Neural progenitor cell (in vitro differentiated cells): ENCODE data around the gene PRRG4. TPM values are rescaled to one million over a fixed set of nuclear protein-coding genes. Genes with fewer than 3 reads are reported as not detected.

ENCODE experiments used
- DNase-seq: peaks from one replicate; pipeline ENCODE4 v3.0.0-alpha.2; 2016; ENCODE audit warnings: low spot score
- H2AFZ ChIP-seq: fragments of 200-600 bp; sonication (generic); replicated peaks from 2 replicates; pipeline ENCODE4 v1.6.1; 2016; ENCODE audit warnings: antibody characterized with exemption
- H3F3A ChIP-seq: fragments of 200-600 bp; sonication (generic); 2 replicates; pipeline ENCODE4 v1.6.1; 2016; ENCODE audit warnings: antibody characterized with exemption, low read depth
- H3K27ac ChIP-seq: fragments of 200-600 bp; sonication (generic); 2 replicates; pipeline ENCODE4 v1.5.1; 2016; ENCODE audit warnings: mild to moderate bottlenecking
- H3K27me3 ChIP-seq: fragments of 200-600 bp; sonication (generic); 2 replicates; pipeline ENCODE4 v1.6.1; 2016; ENCODE audit warnings: mild to moderate bottlenecking, moderate library complexity
- H3K36me3 ChIP-seq: fragments of 200-600 bp; sonication (generic); 2 replicates; pipeline ENCODE4 v1.5.1; 2016
- H3K4me1 ChIP-seq: fragments of 200-600 bp; sonication (generic); 2 replicates; pipeline ENCODE4 v1.6.1; 2016; ENCODE audit warnings: mixed run types
- H3K4me2 ChIP-seq: fragments of 200-600 bp; sonication (generic); 2 replicates; pipeline ENCODE4 v1.6.1; 2016
- H3K4me3 ChIP-seq: fragments of 200-600 bp; sonication (generic); 2 replicates; pipeline ENCODE4 v1.5.1; 2016
- H3K79me2 ChIP-seq: fragments of 200-600 bp; sonication (generic); 2 replicates; pipeline ENCODE4 v1.6.1; 2016; ENCODE audit warnings: low read depth
- H3K9ac ChIP-seq: fragments of 200-600 bp; sonication (generic); 2 replicates; pipeline ENCODE4 v1.6.1; 2016
- H3K9me3 ChIP-seq: fragments of 200-600 bp; sonication (generic); 2 replicates; pipeline ENCODE4 v1.5.1; 2016; ENCODE audit warnings: low read depth
- H4K20me1 ChIP-seq: fragments of 200-600 bp; sonication (generic); 2 replicates; pipeline ENCODE4 v1.6.1; 2016; ENCODE audit warnings: low read depth
- H3K27ac Mint-ChIP-seq: 3 replicates; pipeline ENCODE4 v1.8.0; 2021; ENCODE audit warnings: mixed read lengths
- H3K27me3 Mint-ChIP-seq: 2 replicates; pipeline ENCODE4 v1.8.0; 2022; ENCODE audit warnings: low read depth, mild to moderate bottlenecking, inconsistent platforms, moderate library complexity, mixed read lengths; ENCODE audit not compliant: insufficient read depth
- H3K36me3 Mint-ChIP-seq: 3 replicates; pipeline ENCODE4 v1.8.0; 2021; ENCODE audit warnings: mixed read lengths
- H3K4me1 Mint-ChIP-seq: 3 replicates; pipeline ENCODE4 v1.8.0; 2021; ENCODE audit warnings: mixed read lengths
- H3K4me3 Mint-ChIP-seq: 3 replicates; pipeline ENCODE4 v1.8.0; 2021; ENCODE audit warnings: mild to moderate bottlenecking, moderate library complexity, mixed read lengths
- H3K9me3 Mint-ChIP-seq: 3 replicates; pipeline ENCODE4 v1.8.0; 2020; ENCODE audit warnings: mixed read lengths
- CTCF ChIP-seq: fragments of 200-600 bp; sonication (generic); IDR thresholded peaks from 2 replicates; pipeline ENCODE4 v1.5.1; 2017; ENCODE audit warnings: antibody characterized with exemption, mild to moderate bottlenecking
- EZH2 ChIP-seq: fragments of 200-600 bp; sonication (generic); IDR thresholded peaks from 2 replicates; pipeline ENCODE4 v1.6.1; 2017; ENCODE audit warnings: antibody characterized with exemption, mild to moderate bottlenecking, moderate library complexity
- EZH2phosphoT487 ChIP-seq: fragments of 200-600 bp; sonication (generic); IDR thresholded peaks from 2 replicates; pipeline ENCODE4 v1.6.1; 2017; ENCODE audit warnings: antibody characterized with exemption
- total RNA-seq: library from RNA; depleted of rRNA; stranded (reverse); fragments of >200 nt; gene quantifications from 2 replicates; pipeline ENCODE4 v1.2.3, GENCODE V29; 2015; ENCODE audit warnings: low replicate concordance

PRRG4 gene
- total RNA-seq, 1 donor from 2014 or later, result 0.06 TPM

- peak; percentile 83 for DNase-seq
- Histone ChIP-seq H3K4me2 (no peak overlapping the region), H3K4me1 (no peaks in the 10 kb centered on the region), H3K27ac (no peak overlapping the region), H3K9ac (no peak overlapping the region), H3F3A (no peaks in the 10 kb centered on the region), H3K4me3 (no peak overlapping the region), H3K27me3 (no peaks in the 10 kb centered on the region), H3K36me3 (no peaks in the 10 kb centered on the region), H4K20me1 (no peaks in the 10 kb centered on the region), H3K9me3 (no peaks in the 10 kb centered on the region), H2AFZ (peak overlapping the region; percentile 94), H3K79me2 (no peaks in the 10 kb centered on the region)
- no peak for TF ChIP-seq EZH2
- TF ChIP-seq CTCF, result peak; percentile 93
- no peaks in the 10 kb centered on the region for H3K4me1 Mint-ChIP-seq
- H3K4me3 Mint-ChIP-seq, result no peak overlapping the region
- H3K9me3 Mint-ChIP-seq, result no peaks in the 10 kb centered on the region
- H3K27ac Mint-ChIP-seq, result no peak overlapping the region
- H3K36me3 Mint-ChIP-seq, result no peaks in the 10 kb centered on the region
- no peaks in the 10 kb centered on the region for H3K27me3 Mint-ChIP-seq
These were observed 20.4 kb upstream of the PRRG4 start for GRCh38 chr11:32809313-32809712.

- no peak for TF ChIP-seq CTCF
- no peak for TF ChIP-seq EZH2
- TF ChIP-seq EZH2phosphoT487, result no peak
- no peaks in the 10 kb centered on the region for H3K36me3 Mint-ChIP-seq
These were observed 12.4 kb upstream of the PRRG4 start for GRCh38 chr11:32817181-32817851.

GRCh38 chr11:32817852-32818183 is 11.9 kb upstream of the PRRG4 start:
- DNase-seq, result no peak
- TF ChIP-seq EZH2, result no peak
- no peak for TF ChIP-seq EZH2phosphoT487
- no peak for TF ChIP-seq CTCF
- no peak overlapping the region for H3K27ac ChIP-seq
- no peaks in the 10 kb centered on the region for H3K27me3 Mint-ChIP-seq
- no peaks in the 10 kb centered on the region for H3K4me1 Mint-ChIP-seq
- no peaks in the 10 kb centered on the region for H4K20me1 ChIP-seq
- no peak overlapping the region for H3K9ac ChIP-seq
- no peaks in the 10 kb centered on the region for H3K9me3 ChIP-seq
- H3K36me3 Mint-ChIP-seq, result no peaks in the 10 kb centered on the region
- H3K4me1 ChIP-seq, result no peaks in the 10 kb centered on the region
- H3F3A ChIP-seq, result no peaks in the 10 kb centered on the region
- H3K27me3 ChIP-seq, result no peaks in the 10 kb centered on the region
- H3K4me3 Mint-ChIP-seq, result no peak overlapping the region
- no peak overlapping the region for H3K4me3 ChIP-seq
- no peaks in the 10 kb centered on the region for H3K36me3 ChIP-seq
- H3K9me3 Mint-ChIP-seq, result no peaks in the 10 kb centered on the region
- no peak overlapping the region for H3K27ac Mint-ChIP-seq
- no peaks in the 10 kb centered on the region for H3K79me2 ChIP-seq
- H3K4me2 ChIP-seq, result no peak overlapping the region
- no peak overlapping the region for H2AFZ ChIP-seq

More at GRCh38 chr11:32817181-32817851, 12.4 kb upstream of the PRRG4 start:
- Mint-ChIP-seq H3K4me1 (no peaks in the 10 kb centered on the region), H3K9me3 (no peaks in the 10 kb centered on the region), H3K27me3 (no peaks in the 10 kb centered on the region), H3K27ac (no peak overlapping the region), H3K4me3 (no peak overlapping the region)
- no peak overlapping the region for H2AFZ ChIP-seq
- H3K36me3 ChIP-seq, result no peaks in the 10 kb centered on the region
- H3F3A ChIP-seq, result no peaks in the 10 kb centered on the region
- H3K27ac ChIP-seq, result no peak overlapping the region
- H3K79me2 ChIP-seq, result no peaks in the 10 kb centered on the region
- H4K20me1 ChIP-seq, result no peaks in the 10 kb centered on the region
- no peaks in the 10 kb centered on the region for H3K9me3 ChIP-seq
- no peak for DNase-seq
- H3K9ac ChIP-seq, result no peak overlapping the region
- H3K4me2 ChIP-seq, result no peak overlapping the region
- H3K27me3 ChIP-seq, result no peaks in the 10 kb centered on the region
- no peaks in the 10 kb centered on the region for H3K4me1 ChIP-seq
- no peak overlapping the region for H3K4me3 ChIP-seq
